ENCODE measurements around the gene HMGN4.

The HMGN4 gene

GRCh38 chr6:26578741-26579140 is 40.6 kb downstream of the HMGN4 start:
- DNase-seq: no peak

- DNase-seq: no peak
Observed at GRCh38 chr6:26581164-26581915, 43.2 kb downstream of the HMGN4 start.

- DNase-seq: no peak
Observed at GRCh38 chr6:26588965-26589364, 50.8 kb downstream of the HMGN4 start.

- DNase-seq: no peak
Observed at GRCh38 chr6:26592649-26593048, 54.5 kb downstream of the HMGN4 start.

GRCh38 chr6:26593278-26594130 is 55.3 kb downstream of the HMGN4 start:
- no peak for DNase-seq

GRCh38 chr6:26594131-26594498 is 55.9 kb downstream of the HMGN4 start:
- no peak for DNase-seq

- DNase-seq: no peak
Observed at GRCh38 chr6:26594730-26595632, 56.8 kb downstream of the HMGN4 start.

GRCh38 chr6:26595669-26596269 is 57.6 kb downstream of the HMGN4 start:
- DNase-seq: peak; percentile 77

All from activated CD4-positive, alpha-beta T cell treated with anti-CD3 and anti-CD28 coated beads for 1 hour (primary cell).